Stimulated activated CD4-positive, alpha-beta T cell treated with anti-CD3 and anti-CD28 coated beads, Interleukin-1b, Interleukin-23, amount 100 ng/mL, for 1 hour (primary cell): ENCODE measurements around the gene ROR1.

Experiments used
- DNase-seq, 2 donors: peaks; one replicate each; pipeline ENCODE4 v3.0.0-alpha.2; 2020; ENCODE audit warnings: low read depth in 2 of 2

Gene ROR1

DNA sequence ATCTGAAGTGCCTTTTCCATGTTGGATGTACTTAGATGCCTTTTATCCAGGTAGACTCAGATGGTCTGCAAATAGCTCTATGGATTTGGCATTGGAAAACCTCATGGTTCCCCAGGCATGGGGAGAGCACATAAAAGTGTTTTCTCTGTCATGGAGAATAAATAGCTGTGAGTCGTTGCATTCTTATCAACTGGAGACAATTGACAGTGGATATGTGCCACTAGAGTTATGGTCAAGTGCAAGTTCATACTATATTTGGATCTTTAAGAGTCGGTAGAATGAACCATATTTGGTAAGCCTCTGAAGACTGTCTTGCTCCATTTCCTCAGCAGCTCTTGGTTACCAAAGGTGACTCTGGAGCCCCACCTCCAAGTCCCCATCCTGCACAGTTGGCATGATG, 83.7 kb downstream of the ROR1 start:
- no peak for DNase-seq

DNA sequence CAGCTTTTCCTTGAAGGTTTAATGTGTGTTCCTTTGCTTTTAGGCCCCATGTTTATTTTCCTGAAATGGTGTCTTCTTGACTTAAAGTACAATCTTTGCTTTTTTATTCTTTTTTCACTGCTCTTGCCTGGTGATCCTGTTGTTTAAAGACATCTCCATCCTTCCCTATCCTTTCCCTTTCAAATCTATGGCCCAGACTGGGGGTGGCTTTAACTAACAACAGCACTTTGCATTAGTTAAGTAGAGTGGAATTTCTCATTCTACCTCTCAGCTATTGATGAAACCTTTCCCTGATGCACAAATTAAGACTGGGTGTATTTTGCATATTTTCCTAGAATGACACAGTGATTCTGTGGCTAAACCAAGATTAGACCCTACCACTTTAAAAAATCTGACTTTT, 84.3 kb downstream of the ROR1 start:
- no peak for DNase-seq

DNA sequence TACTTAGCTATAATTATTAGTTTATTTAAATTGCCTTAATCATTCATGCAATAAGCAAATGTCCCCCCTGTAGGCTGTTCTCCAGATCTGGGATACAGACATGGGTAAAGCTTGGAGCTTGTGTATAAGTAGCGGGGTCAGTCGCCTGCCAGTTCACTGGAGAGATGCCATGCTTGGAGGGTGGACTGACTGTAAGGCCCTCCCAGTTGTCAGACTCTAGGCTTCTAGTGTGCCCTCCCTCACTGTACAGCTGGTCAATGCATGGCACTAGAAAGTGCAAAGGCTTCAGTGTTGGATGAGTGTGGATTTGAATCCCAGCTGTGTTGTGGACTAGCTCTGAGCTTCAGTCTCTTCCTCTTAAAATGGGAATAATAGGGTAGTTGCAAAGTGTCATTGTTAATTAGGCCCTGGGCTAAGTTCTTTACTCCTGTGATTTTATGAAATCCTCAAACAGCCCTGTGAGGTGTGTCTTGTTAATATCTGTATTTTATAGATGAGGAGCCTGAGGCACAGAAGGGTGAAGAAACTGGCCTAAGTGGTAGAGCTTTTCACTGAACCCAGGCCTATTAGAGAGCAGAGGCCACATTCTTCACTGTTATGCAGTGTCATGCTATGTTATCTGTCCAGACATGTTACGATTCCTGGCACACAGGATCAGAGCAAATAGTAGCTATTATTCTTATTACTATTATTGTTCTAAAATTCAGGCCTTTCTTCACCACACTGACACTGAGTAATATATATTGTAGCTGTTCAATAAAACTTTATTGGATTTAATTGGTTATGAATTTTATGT, 85.9 kb downstream of the ROR1 start:
- no peak for DNase-seq

DNA sequence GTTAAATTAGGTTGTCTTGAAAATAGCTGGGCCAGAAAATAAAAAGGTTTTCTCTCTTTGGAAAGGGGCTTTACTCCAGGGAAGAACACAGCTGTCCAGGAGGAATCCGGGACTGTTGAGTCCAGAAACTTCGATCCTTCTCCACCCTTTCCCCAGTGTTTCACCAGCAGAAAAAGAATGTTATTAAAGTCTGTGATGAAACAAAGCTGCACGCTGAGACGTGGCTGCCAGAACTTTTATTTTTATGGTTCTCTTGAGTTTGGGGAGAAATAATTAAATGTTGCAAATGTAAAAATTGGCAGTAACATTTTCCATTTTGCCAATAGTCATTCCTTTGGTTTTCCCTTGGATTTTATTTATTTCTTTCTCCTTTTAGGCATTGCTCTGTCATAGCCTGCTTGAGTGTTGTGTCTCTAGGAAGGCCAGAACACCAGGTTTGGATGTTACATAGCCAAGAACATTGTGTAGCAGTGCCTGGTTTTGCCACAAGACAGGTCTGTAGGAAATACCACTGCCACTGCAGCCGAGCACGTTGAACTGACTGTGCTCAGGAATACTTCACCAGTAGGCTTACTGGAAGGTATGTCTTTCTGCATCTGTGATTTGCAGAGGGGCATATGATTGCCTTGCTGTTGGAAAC, 87.4 kb downstream of the ROR1 start:
- no peak for DNase-seq

DNA sequence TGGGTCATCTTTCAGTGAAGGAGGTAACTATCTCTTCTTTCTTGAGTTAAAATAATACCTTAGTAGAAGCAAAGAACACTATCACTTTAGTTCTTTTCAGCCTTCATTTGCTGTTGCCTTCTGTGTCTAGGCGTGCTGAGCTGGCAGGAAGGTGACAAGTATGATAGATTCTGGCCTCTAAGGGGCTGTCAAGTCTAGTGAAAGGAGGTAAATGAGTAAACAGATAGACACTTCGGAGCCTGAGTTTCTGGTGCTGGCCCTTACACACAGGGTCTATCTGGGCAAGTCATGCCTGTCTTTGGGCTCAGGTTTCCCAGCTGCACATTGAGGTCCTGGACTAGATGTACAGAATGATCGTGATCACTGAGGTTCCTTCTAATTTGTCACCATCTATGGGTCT, 89.3 kb downstream of the ROR1 start:
- DNase-seq: no peak

DNA sequence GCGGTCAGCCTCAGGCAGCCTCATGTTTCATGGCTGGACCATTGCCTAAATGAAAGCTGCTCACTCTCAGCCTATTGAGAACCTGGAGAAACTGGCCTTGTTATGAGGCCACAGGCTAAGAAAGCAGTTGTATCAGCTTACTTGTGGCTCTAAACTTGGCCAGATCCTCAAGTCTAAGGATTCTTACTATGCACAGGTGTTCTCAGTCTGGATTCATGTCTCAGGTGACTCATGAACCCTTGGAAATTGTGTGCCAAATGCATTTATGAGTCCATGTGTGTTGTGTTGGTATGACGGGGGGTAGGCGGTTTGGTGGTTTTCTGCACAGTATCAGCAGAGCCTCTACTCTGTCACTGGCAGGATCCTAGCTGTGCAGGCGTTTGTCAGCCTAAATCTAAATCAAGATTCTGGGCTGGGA, 90.4 kb downstream of the ROR1 start:
- DNase-seq: no peak

DNA sequence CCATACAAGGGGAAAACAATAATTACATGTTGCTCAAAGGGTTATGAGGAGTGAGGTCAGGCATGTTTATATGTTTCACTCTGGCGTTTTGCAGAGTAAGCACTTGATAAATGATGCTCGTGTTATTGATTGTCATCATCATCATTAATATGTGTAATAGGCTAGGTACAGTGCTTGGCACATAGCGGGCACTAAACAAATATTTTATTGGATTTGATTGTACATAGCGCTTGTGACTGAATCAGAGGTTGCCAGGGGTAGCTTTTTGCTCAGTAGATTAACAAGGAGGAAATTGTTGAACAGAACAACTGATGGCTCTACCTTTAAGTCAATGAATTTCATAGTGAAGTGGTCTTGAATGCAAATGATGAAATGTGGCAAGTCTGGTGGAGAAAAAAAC, 91.7 kb downstream of the ROR1 start:
- no peak for DNase-seq

DNA sequence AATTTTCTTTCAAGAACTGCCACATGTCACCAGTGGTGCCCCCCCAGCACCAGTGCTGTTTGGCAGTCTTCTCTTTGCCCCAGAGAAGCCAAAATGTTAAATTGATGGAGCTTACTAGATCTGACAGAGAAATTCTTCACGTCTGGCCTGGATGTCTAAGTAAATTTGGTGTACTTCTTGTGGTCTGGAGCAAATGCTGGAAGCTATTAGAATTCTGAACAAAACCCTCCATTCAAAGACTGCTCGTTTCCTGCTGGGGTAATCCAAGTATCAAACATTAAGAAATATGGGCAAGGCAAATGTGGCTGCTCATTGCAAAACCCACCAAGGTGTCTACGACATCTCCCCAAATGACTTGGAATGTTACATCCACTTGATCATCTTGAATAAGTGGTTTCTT, 92.3 kb downstream of the ROR1 start:
- DNase-seq: no peak

DNA sequence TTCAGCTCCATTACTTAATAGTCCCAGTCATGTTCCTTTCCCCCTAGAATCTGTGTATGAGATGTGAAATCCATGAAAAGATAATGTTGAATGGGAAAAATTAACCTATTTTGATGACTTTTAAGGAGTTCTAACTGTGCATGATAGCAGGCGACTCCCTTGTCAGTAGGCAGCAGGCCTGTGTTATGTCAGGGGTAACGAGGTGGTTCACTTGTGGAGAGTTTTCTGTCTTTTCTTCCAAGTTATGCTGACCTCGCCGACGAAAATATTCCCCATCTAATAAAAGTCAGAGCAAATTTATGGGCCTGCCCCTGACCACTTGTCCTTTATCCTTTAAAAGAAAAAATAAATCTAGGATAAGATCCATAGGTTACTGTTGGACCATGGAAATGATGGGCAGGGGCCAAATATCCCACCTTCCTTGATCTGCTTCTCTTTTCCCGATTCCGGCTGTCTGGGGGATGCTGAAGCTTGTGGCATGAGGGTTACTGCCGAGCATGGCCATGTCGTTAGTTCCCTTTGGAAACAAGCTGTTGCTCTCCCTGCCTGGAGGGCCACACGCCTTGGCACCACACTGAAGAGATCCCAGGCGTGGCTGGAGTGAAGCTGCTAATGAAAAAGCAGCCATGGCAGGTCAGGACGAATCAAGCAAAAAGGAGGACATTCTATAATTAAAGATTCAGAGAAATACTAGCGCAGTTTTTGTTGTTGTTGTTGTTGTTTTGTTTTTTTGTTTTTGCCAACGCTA, 93.8 kb downstream of the ROR1 start:
- DNase-seq: no peak

DNA sequence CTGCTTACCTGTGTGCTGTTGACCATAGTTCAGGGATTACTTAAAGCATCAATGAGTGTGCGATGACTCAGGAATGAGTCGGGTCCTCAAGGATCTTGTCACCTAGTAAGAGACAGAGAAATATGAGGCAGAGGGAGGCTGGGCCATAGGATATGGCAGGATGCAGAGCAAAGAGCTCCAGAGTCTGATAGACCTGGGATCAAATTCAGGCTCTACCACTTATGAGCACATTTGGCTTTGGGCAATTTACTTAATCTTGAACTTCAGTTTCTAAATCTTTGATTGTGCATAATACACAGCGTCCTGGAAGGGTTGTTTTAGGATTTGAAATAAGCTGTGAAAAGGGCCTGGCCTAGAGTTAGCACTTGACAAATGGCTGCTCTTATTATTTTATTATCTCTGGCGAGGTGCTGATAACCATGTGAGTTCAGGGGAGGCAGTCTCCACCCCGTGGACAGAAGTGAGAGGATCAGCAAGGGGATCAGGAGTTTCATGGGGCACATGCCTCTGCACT, 94.5 kb downstream of the ROR1 start:
- no peak for DNase-seq

DNA sequence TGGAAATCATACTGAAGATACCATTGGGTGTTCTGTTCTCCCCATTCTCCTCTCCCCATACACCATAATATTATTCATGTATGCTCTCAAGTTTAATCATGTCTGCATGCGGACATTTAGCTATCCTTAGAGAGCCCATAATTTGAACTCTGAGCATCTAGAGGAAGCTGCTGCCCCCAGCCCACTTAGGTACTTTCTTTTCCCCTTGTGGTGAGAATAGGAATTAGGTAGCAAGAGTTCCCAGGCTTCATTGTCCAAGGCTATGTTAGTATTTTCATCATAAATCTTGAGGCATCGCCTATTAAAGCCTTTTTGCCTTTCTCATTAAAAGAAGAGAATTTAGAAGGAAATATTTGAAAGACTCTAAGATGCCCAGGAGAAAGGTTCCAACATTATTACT, 96.3 kb downstream of the ROR1 start:
- no peak for DNase-seq

DNA sequence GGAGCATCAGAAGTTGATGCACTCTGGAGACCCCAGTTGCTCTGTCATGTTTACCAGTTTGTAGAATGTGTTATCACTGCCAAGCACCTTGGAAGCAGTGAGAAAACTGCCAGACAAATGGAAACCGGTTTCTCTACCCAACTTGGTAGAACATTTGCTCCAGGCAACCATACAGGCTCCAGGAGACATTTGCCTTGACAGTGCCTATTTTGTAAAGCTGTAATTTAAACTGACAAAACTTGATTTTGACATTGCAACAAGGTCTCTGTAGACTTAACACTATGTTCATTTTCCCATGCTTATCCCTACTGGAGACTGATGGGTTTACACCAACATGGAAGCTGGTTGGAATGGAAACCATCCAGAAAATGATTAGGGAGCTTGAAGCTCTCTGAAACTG, 97.6 kb downstream of the ROR1 start:
- no peak for DNase-seq

DNA sequence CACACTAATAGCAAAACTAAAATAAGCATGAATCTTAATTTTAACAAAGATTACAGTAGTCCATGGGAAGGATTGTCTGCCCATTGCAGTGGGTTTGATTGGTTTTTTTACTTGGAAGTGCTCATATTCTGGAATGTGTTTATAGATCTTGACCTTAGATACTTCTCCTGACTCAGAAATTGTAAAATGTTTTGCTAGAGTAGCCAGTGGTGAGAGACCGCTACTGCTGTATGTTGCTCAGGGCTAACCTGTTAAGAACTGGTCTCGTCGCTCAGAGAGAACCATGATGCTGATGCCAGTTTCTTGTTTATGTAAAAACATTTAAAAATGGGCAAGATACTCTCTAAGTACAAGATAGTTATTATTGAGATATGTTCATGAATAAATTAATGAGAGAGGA, 99.9 kb downstream of the ROR1 start:
- no peak for DNase-seq

DNA sequence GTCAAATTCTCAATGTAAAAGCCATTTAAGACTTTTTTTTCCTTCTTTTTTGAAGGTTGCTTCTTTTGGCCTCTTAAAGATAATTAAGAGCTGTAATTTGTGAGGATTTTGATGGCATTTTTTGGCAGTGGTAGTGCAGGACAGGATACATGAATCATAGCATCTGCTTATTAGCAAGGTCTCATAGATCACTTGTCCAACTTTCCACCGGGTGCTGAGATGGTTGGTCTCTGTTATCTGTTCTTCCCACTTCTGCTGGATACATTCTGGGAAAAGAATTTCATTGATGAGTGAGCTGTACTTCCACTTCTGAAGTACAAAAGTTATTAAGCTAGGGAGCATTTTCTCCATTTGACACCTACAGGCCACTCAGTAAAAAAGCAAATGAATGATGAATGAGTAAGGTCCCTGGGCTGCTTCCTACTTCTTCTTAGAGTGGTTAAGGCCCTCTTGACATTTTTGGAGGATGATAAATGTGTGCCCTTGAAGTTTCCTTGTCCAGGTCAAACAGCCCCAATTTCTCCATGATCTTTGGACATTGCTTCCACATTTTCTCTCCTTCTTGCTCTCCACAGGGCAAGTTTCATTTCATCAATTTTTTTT, 100.6 kb downstream of the ROR1 start:
- DNase-seq: no peak

DNA sequence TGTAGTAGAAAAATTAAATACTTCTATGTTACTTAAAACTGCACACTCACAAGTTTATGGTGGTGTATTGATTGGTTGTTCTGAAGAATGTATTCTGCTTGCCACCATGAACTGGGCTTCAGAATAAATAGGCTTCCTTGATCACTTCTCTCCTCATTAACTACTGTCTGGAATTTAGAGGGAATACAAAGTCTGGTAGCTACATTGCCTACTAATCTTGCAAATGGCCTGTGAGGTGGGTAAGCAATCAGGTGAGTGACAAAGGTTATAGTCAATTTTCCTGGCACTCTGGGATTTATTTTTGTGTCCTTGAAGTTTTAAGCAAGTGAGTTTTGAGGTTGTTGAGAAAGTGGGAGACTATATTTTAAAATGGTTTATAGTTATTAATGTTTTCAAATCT, 101.8 kb downstream of the ROR1 start:
- no peak for DNase-seq

DNA sequence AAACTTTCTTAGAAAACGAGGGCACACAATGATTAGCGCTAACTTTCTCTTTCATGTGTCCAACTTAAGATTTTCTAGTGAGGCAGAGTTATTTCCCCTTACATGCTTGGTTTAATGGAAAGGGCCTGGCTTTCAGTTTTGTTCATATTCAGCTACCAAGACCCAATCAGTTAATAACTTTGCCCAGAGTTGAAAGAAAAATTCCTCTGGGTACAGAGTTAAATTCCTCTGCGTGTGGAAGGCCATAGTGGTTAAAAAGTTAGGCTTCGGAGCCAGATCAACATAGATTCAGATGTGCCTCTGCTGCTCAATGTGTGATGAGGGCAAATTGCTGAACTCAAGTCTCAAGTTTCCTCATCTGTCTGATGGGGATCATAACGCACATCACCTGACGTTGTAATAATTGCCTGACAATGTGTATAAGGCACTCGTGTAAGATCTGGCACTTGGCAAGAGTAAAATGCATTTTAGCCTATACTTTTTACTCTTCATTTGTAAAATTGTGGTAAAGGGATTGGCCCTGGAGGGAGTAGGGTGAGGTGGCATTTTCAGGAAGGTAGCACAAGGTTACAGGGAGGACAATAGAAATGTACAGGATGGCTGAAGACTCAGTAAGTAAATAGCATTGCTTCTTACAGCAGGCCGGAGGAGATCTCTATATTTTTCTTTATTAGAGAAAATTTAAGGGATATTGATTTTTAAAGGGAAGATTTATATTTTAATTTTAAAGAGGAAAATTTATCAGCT, 103.4 kb downstream of the ROR1 start:
- DNase-seq: no peak

DNA sequence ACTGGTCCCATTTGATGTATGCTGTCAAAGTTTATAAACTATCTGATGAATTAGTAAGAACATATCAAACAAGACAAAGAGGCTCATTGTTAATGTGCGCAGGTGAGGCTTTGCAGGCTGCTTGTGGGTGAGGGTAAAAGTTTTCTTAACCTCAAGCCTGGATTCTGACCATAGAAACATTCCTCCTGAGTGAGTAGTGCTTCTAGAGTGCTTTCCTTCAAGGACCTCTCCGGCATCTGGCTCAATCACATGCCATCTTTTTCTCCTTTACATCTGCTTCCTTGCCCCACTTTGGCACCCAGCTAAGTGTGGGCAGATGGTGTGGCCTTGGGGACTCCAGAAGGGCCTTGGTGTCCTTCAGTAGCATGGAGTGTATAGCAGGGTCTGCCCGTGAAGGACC, 104.0 kb downstream of the ROR1 start:
- no peak for DNase-seq

DNA sequence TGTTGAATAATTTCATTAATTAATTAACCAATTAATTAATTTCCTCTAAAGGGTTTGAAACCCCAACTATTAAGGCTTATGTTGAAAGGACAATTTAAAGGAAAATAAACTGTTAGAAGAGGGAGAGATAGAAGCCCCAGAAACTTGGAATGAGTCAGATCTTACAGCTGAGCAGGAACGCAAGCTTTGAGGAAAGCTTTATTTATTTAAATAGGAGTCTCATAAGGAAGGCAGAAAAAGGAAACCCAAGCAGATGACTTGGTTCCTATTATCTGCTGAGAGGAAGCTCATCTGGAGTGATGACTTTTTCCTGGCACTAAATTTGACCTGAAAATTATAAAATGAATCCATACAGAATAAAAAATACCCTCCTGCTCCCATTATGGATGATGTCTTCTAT, 105.1 kb downstream of the ROR1 start:
- no peak for DNase-seq

DNA sequence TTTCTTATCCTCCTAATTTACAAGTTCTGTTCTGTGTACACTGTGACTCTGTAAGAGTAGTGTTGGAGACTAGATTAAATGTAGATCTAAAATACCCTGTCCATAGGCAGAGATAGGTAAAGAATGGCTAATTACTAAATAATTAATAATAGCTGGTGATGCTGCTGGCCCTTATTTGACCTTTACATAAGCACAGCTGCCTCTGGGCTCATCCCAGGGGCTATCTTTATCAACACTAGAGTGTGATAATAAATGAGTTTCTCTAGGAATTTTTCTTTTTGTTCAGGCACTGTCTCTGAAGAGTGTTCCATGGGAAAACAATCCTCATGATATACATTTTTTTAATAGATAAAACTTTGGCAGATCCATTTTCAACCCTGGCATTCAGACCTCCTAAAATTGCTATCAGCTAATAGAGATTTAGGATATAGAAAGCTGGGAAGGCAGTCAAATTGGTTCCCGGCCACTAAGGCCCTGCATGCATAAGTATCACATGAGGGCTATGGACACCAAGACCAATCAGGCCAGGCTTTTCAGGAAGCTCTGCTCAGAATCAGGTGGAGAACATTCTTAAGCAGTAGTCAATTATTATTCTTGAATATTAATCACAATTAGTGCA, 107.2 kb downstream of the ROR1 start:
- DNase-seq: no peak

DNA sequence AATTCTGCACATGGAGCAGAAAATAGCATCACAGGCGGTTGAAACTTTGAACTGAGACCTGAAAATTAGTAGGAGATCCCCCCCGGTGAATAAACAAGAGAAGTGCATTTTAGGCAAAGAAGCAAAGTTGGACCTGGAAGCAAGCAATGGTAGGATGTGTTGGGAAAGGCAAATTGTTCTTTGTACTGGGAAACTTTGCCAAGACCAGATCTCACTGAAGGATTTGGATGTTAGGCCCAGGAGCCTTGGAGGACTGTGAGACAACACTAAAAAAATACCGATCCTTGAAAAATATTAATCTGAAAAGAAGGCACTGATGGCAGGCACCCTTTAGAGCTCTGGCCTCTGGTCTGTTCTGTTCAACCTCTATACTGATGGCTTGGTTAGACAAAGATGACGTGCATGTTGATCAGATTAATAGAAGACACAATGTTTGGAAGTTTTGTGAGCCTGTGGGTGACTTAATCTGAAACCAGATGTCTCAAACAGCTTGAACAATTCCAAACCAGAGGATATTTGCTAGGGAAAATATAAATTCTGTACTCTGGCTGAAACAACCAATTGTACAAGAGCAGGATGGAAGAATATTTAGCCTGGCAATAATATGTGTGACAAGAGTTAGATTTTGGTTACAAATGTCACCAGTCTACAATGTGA, 108.4 kb downstream of the ROR1 start:
- DNase-seq: no peak
